HG02678 (cell line): ENCODE data around the gene HSPH1.
"Not testable (repeated sequence)": the region's sequence is repeated elsewhere in the genome, so short reads cannot be mapped to it uniquely, and the experiment has no call there.

Experiments
- ATAC-seq: cut with Tn5 transposase; IDR thresholded peaks from one replicate; pipeline ENCODE4 v1.9.1; 2021; ENCODE audit warnings: mild to moderate bottlenecking, moderate library complexity; ENCODE audit not compliant: unreplicated experiment

Gene HSPH1

DNA sequence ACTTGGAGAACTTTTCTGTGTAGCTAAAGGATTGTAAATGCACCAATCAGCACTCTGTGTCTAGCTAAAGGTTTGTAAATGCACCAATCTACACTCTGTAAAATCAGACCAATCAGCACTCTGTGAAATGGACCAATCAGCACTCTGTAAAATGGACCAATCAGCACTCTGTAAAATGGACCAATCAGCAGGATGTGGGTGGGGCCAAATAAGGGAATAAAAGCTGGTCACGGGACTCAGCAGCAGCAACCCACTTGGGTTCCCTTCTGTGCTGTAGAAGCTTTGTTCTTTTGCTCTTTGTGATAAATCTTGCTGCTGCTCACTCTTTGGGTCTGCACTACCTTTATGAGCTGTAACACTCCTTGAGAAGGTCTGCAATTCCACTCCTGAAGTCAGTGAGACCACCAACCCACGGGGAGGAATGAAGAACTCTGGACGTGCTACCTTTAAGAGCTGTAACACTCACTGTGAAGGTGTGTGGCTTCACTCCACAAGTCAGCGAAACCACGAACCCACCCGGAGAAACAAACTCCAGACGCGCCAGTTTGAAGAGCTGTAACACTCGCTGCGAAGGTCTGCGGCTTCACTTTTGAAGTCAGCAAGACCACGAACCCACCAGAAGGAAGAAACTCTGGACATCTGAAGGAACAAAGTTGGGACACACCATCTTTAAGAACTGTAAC lies 16.2 kb upstream of the HSPH1 start:
- not testable (repeated sequence) for ATAC-seq

DNA sequence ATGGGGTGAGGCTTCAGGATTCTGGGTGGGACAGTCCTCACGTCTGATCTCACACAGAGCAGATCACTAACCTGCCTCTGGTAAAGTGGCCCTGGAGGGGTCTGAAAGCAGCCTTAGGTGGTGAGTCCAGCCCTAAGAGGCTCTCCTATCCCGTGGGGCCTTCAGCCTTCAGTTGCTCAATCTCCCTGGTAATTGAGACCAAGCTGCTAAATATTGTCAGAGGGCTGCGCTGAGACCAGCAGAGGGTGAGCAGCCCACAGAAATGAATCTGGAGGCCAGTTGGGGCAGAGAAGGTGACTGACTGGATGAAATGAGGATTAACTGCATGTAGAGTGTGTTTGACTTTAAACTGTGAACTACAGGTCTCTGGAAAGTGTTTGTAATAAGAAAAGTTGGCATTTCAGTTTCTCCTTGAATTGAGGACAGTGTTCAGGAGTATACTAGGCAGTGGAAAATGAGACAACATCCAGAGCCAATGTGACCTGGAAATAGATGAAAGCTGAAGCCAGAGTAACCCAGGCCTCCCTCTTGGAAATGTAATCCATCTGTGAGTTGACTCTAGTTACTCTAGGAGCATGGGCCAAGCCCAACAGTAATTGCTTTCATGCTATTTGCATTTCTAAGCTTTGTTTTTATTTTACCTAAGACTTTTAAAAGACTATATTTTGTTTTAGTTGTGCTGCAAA lies 14.3 kb upstream of the HSPH1 start:
- no peak for ATAC-seq

DNA sequence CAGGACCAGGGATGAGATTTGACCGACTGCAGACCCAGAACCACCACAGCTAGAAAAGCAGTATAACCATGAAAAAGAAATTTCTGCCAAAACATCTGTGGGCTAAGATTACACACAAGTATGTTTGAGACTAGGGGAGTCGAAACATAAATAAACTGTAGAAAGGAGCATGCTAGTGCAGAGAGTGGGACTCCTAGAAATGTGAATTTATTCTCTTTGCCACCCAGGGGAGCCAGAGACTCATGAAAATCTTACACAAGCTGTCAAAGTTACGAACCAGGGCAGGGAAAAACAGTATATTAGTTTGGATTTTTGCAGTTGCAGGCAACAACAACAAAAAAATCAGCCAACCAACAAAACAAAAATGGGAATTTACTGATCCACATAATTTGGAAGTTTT lies 12.3 kb upstream of the HSPH1 start:
- ATAC-seq, result no peak

DNA sequence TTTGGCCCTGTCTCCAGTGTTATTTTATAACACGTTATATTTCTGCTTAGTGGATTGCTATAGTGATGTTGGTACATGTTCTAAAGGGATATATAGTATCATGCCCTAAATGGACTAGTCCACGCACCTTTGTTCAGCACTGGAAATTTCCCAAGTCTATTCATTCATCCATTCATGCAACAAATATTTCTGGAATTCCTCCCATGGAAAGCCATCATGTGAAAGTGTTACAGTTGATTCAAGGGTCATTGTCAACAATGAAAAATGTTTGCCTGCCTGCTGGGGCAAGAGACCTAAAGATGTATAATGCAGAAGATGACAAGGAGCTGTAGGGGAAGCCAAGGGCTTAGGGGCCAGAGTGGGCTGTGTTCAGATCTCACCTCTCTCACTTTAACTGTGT lies 10.8 kb upstream of the HSPH1 start:
- ATAC-seq, result no peak

DNA sequence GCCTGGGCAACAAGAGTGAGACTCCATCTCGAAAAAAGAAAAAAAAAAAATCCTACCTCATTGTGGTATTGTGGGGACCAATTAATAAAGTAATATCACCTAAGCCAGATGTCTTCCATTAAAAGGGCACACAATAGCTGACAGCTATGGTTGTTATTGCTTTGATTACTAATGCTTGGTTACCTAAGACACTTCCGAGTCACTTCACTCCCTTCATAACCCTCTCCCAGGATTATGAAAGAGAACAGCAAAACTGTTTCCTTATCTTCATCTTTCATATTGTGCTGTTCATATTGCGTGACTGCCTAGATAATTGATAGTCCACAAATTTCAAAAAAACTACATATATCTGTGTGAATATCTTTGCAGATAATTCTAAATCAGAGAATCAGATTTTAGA lies 10.3 kb upstream of the HSPH1 start:
- no peak for ATAC-seq

DNA sequence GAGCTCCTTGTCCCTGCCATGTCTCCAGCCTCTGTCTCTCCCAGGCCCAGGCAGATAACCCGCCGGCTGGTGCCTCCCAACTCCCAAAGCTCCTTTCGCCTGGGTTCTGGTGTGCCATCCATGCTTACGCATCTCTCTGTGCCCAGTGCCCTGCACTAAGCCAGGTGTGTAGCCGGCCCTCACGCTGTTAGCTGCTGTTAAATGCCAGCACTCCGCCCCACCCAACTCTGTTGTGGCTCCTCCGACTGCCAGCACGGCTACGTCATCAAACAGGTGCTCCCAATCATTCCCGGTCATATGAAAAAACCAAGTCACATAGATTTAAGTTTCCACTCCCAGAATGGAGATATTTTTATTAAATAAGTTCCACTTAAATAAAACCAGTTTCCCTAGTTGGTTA lies 7.0 kb upstream of the HSPH1 start:
- ATAC-seq, result no peak

DNA sequence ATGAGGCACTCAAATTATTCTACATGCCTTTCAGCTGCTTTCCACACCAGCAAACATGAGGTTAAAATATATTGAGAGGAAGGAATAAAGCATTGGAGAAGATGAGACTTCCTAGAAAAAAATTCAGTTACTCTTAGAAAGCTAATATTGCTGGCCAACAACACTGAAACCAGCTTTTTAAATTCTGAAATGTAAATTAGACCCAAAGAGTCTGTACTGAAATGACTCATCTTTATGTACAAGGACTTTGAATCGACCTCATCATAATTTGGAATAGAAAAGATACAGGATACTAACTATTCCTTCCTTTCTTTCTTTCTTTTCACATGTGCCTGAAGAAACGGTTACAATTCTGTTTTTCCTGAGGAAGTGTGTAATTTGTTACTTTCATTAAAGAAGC lies 6.5 kb upstream of the HSPH1 start:
- ATAC-seq, result peak; percentile 77

DNA sequence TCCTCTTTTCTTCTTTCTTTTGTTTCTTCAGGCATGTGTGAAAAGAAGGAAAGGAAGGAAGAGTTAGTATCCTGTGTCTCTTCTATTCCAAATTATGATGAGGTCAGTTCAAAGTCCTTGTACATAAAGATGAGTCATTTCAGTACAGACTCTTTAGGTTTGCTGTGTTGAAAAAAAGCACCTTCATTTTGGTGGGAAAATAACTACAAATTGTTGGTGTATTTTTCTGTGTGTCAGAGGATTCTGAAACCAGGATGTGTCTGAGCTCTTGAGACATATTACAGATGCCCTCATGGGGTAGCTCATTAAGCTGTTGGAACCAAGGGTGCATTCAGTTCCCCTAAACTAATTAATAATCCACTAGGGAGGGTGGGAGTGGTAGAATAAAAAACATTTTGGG lies 5.8 kb upstream of the HSPH1 start:
- ATAC-seq, result peak; percentile 37

DNA sequence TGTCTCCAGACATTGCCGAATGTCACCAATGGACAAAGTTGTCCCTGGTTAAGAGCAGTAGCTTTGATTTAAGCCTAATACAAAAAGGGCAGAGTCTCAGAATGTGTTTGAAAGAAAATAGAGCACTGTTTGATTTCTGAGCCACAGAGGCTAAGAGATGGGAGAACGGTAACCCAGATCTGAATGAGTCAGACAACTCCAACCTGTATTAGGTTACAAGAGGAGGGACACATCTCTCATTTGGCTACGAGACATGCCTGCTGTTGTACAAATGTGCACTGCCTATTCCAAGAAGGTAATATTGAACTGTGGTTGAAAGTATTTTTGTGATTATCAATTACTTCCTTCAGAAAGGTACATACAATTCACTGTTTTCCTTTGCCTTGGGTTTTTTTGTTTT lies 4.9 kb upstream of the HSPH1 start:
- no peak for ATAC-seq

DNA sequence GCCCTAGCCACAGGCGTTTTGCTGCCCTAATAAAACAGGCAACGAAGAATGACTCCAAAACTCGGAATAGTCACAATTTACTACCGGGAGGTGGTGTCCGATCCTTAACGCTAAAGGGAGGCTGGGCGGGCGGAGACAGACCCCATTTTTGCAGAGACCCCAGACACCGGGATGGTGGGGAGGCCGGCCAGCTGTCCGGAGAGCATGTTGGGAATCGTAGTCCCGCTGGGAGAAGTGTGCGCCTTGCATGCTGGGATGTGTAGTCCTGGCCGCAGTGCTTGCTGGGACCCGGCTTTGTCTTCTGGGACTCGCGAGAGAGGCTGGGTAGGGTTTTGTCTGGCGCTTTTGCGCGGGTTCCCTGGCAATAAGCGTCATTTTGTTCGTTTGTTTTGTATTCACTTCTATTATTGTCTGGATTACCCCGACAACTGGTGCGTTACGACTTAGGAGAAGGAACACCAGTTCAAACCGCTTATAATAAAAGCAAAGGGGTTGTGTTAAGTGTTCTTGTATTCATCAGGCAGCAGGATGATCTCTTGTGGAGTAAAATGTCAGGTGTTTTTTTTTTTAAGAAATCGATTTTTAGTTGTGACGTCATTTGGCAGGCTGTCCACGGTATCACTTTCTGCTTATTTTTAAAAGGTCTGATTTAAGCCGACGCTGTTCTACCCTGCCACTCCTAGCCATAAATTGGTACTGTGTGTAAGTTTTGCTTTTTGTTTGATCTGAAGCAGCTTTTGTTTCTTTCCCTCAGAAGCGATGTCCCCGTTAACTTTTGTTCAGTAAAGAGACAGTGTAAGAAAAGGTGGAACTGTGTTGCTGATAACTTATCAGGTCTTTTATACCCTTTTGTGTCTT lies 676 bp upstream of the HSPH1 start:
- peak; percentile 83 for ATAC-seq

DNA sequence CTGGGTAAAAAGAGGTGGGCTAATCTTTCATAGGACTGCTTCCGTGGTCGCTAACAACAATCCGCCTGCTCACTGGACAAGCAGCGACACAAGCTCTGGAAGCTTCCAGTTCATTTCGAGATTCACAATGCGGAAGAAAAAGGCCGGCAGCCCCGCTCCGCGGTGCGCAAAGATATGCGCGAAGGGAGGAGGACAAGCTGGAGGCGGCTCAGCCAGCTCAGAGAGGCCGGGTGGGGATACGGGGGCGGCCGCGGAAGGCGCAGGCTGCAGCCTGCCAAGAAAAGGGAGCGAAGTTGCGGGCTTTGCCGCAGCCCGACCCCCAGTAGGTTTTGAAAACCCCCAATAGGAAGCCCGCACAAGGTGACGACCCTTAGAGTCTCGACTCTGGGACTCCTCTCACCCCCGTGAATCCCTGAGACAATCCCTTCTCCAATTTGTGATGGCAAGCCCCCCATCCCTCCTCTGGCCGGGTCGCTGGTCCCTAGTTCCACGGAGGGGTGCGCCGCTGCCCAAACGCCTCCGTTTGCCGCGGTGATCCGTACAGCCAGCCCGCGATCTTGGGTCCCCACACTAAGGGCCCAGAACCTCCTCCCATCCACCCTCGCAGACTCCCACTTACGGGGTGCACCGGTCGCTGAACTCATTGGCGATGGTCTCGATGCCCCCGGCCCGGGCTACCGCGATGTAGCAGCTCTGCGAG lies 697 bp downstream of the HSPH1 start:
- ATAC-seq, result peak; percentile 25

DNA sequence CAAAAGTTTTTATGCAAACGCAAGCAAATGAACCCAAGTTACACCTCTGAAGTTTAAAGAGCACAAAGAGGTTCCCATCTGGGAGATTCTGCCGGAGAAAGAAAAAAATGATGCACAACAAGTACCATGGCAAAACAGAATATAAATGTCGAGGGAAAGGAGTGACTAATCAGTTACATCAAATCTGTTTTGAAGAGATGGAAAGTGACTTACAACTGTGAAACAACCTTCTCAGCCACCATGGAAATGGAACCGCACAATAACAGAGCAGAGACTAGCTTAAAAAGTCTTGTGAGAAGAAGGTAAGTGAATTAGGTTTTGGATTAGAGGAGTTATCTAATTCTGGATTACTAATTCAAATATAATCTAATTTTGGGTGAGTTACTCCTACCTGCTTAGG lies 2.4 kb downstream of the HSPH1 start:
- ATAC-seq, result no peak

DNA sequence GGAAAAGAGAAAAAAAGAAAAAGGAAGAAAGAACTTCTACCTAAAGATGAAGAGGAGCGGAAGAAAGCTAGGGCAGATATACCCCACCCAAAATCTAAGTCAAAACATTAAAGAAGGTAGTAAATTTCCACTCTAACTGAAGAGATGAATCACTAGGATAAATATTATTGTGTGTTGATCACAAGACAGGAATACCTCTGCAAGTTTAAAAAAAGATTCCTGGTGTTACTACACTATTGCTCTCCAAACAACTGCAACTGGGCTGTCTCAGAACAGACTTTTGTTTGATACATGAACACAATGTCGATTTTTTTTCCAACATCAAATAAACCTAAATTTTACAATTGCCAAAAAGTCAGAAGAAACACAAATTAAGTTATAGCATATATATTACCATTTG lies 6.8 kb downstream of the HSPH1 start:
- no peak for ATAC-seq

DNA sequence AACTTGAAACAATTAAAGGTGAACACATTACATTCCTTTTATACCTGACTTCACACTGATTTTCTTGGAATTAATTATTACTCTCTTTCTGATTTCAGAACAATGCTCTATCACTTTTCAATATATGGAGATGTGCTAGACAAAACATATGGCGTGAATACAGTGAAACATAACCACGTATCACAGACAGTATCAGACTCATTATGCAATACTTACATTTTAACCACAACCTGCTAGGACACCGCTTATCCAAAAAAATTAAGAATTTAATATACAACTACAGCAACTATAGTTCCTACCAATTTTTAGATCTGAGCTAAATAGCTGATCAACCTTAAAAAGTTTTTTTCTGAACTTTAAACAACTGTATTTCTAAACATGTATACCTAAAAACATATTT lies 9.9 kb downstream of the HSPH1 start:
- no peak for ATAC-seq

DNA sequence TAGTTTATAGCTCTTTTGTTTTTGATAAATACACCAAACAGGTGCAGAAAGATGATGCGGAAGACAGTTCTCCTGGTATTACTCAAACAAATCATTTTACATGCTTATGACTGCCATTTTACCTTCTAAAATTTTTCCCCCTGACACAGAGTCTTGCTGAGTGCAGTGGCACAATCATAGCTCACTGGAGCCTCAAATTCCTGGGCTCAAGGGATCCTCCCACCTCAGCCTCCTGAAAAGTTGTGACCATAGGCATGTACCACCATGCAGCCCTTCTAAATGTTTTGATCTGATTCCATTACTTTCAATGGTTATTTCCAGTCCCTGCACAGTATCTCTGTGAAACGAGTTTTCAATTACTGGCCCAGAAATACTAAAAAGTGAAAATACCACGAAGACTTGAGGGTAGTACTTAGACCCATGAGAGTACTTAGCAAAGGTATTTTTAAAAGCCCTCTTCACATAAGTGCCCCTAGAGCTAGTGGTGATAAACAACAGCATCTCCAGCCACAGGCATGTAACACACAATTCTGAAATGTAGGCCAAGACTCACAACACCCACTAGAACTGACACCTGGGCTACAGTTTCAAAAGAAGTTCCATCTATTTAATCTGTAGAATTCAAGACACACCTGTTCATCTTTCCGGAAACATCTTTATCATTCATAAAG lies 11.3 kb downstream of the HSPH1 start:
- ATAC-seq, result no peak

DNA sequence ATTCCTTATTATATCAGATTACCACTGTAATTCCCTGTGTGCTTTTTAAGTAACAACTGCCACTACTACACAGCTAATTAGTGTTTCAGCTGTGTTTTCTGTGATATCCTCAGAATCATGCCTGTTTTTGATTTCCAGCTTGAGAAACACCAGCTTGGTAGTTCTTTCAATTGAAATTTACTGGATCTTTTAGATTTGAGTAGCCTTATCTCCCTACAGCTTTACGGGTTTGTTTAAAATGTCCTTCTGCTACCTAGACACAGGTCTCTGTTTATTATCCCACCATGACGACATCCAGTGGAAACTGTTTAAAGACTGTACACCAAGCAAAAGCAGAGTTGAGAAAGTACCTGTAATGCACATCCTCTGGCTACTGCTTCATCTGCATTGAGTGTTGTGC lies 12.1 kb downstream of the HSPH1 start:
- no peak for ATAC-seq

DNA sequence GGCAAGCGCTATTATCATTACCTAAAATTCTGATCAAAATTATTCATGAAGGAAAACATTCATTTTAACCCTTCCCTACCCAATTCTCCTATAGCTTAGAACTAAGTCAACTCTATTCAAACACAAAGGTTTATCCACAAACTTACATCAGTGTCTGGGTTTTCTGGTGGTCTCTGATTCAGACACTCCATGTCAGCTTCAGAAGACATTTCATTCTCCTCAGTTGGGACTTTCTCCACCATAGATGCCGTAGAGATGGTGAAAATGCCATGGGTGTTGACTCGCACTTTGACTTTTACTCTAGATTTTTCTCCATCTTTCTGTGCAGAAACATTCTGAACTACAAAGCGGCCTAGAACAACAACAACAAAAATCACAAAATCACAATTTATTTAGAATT lies 16.3 kb downstream of the HSPH1 start:
- no peak for ATAC-seq

DNA sequence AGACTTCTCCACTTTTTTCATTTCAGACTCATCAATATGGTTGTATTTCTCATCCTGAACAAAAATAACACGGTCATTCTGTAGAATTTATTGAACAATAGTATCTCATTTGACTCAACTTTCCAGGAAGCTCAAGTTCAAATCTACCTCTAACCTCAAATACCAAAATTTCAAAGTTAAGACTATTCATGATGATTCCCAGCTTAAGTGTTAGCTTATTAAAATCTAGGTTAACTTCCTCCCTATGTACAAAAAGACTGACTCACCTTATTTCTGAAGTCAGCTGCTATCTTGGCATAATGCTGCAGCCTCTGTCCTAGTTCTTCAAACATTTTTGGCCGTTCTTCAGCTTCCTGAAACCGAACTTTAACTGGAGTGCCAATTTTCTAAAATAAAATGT lies 23.2 kb downstream of the HSPH1 start:
- ATAC-seq, result no peak

DNA sequence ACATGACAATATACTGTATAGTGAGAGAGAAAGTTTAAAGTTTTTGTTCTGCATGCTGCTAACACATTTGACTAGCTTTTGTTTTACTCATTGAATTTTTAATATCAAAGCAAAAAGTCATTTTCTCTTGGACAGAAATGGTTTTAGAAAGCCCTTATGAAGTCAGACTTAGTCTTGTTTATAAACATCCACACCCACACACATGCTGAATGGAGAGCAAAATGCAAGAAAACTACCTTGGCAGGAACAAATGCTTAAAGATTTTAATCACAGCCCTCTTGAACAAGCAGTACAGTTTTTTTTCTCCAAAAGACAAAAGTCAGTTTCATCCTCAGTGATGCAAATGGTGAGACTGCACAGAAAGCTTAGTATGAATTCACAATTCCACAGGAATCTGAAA lies 25.0 kb downstream of the HSPH1 start:
- no peak for ATAC-seq

DNA sequence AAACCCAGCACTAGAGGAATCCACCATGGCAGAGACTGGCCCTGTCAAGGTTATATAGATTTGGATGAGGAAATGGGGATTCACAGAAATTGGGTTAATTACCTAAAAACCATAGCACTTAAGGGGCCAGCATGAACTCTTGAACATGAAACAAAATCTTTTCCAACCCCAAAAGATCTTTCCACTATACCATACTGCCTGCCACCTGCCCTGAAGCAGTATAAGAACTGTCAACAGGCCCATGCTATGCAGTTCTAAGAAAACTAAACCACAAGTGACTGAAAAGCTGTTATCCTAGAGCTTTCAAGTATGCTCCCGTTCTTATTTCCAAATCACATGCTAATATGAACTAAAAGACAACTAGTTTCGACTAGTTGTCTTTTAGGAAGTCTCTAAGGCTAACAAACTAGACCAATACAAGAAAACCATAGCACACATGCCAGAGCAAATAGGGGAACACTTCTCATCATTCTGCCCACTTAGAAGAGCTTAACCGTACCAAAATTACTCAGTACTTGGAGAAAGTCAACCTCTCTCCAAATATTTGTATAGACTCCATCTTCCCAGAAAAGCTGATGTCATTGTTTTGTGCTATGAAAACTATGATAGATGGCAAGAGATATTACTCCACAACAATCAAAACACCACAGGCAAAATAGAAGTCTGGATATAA lies 27.5 kb downstream of the HSPH1 start:
- ATAC-seq, result no peak
